GM12875 (cell line): ENCODE results near the gene COLEC11.

Experiments used
- H3K4me3 ChIP-seq: one replicate; pipeline ENCODE4 v1.5.1; 2011; ENCODE audit warnings: low read depth, low read length, control low read depth
- CTCF ChIP-seq: IDR thresholded peaks from 2 replicates; pipeline ENCODE4 v1.5.1; 2011; ENCODE audit warnings: low read depth, mild to moderate bottlenecking, control low read depth, inconsistent platforms, low read length, moderate library complexity, borderline replicate concordance; ENCODE audit not compliant: insufficient read depth

COLEC11 gene

GRCh38 chr2:3639653-3640052, 44.7 kb downstream of the COLEC11 start:
- no peak overlapping the region for H3K4me3 ChIP-seq
- no peak for TF ChIP-seq CTCF

GRCh38 chr2:3641181-3641580, 46.3 kb downstream of the COLEC11 start:
- no peak for TF ChIP-seq CTCF
- H3K4me3 ChIP-seq: no peak overlapping the region

- no peak for TF ChIP-seq CTCF
- no peak overlapping the region for H3K4me3 ChIP-seq
Measured at GRCh38 chr2:3641841-3642421, 47.0 kb downstream of the COLEC11 start.

- no peak overlapping the region for H3K4me3 ChIP-seq
- TF ChIP-seq CTCF: no peak
Measured at GRCh38 chr2:3642521-3643215, 47.8 kb downstream of the COLEC11 start.

GRCh38 chr2:3643371-3644245, 48.7 kb downstream of the COLEC11 start:
- no peak overlapping the region for H3K4me3 ChIP-seq
- no peak for TF ChIP-seq CTCF

- no peak for TF ChIP-seq CTCF
Measured at GRCh38 chr2:3644246-3644525, 49.3 kb downstream of the COLEC11 start.

More at GRCh38 chr2:3644246-3644525, 49.3 kb downstream of the COLEC11 start:
- H3K4me3 ChIP-seq: no peak overlapping the region
